AG09309 (cell line): ENCODE results near the gene SHC2.
"Not testable (repeated sequence)": the region's sequence is repeated elsewhere in the genome, so short reads cannot be mapped to it uniquely, and the experiment has no call there.

Experiments used
- DNase-seq: peaks from one replicate; pipeline ENCODE4 v3.0.0-alpha.2; 2010; ENCODE audit warnings: low read depth
- H3K4me3 ChIP-seq: 2 replicates; pipeline ENCODE4 v1.5.1; 2011; ENCODE audit warnings: mild to moderate bottlenecking, low read depth, low read length, moderate library complexity; ENCODE audit not compliant: control insufficient read depth
- TF ChIP-seq, protein P1 (sequence below): IDR thresholded peaks from 2 replicates; pipeline ENCODE4 v1.5.1; 2011; ENCODE audit warnings: mild to moderate bottlenecking, low read depth, low read length, inconsistent platforms; ENCODE audit not compliant: insufficient read depth, control insufficient read depth; ENCODE audit errors: missing control alignments

SHC2 gene

GRCh38 chr19:426725-427445 is 33.9 kb downstream of the SHC2 start:
- no peak overlapping the region for H3K4me3 ChIP-seq
- TF ChIP-seq, protein P1, sequence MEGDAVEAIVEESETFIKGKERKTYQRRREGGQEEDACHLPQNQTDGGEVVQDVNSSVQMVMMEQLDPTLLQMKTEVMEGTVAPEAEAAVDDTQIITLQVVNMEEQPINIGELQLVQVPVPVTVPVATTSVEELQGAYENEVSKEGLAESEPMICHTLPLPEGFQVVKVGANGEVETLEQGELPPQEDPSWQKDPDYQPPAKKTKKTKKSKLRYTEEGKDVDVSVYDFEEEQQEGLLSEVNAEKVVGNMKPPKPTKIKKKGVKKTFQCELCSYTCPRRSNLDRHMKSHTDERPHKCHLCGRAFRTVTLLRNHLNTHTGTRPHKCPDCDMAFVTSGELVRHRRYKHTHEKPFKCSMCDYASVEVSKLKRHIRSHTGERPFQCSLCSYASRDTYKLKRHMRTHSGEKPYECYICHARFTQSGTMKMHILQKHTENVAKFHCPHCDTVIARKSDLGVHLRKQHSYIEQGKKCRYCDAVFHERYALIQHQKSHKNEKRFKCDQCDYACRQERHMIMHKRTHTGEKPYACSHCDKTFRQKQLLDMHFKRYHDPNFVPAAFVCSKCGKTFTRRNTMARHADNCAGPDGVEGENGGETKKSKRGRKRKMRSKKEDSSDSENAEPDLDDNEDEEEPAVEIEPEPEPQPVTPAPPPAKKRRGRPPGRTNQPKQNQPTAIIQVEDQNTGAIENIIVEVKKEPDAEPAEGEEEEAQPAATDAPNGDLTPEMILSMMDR: no peak
- no peak for DNase-seq

GRCh38 chr19:425056-425455 is 35.8 kb downstream of the SHC2 start:
- TF ChIP-seq, protein P1: no peak
- no peak for DNase-seq
- H3K4me3 ChIP-seq: no peak overlapping the region

GRCh38 chr19:424546-424945 is 36.3 kb downstream of the SHC2 start:
- TF ChIP-seq, protein P1: no peak
- H3K4me3 ChIP-seq: no peak overlapping the region
- no peak for DNase-seq

DNA sequence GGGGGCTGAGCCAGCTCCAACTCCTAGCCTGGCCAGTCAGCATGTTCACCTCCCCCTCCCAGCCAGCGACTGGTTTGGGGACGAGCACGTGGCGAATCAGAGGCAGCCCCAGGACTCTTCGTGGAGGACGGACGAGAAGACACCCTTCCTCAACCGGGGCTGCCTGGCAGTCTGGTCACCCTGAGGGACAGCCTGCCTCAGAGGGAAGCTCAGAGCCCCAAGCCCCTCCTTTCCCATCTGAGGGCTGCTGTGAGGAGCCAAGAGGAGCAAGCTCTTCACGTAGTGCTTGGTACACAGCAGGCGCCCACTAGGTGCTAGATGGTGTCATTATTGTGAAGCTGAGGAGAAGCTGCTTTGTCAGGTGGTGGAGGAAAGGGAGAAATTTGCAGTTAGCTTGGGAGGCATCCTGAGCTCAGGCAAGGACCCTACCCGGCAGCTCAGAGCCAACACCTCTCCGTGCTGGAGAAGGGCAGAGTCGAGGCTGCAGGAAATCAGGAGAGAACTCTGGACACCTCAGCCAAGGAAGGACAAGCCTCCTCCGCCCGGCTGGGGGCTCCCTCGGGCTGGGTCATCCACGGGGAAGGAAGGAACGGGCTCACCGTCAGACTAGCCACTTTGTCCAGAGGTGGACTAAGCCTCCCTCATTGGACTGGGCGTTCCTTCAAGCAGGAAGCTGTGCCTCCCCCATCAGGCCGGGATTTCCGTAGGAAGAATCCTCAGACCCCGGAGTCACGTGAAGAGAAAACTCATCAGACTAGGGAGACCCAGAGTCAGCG is 37.0 kb downstream of the SHC2 start:
- TF ChIP-seq, protein P1: no peak
- DNase-seq: no peak
- H3K4me3 ChIP-seq: no peak overlapping the region

GRCh38 chr19:422917-423226 is 38.0 kb downstream of the SHC2 start:
- not testable (repeated sequence) for DNase-seq, H3K4me3 ChIP-seq

- DNase-seq: no peak
- TF ChIP-seq, protein P1: no peak
Observed at GRCh38 chr19:422213-422916, 38.5 kb downstream of the SHC2 start.

GRCh38 chr19:419721-420515 is 40.9 kb downstream of the SHC2 start:
- TF ChIP-seq, protein P1: no peak
- no peak for DNase-seq

More at GRCh38 chr19:422213-422916, 38.5 kb downstream of the SHC2 start:
- no peak overlapping the region for H3K4me3 ChIP-seq

More at GRCh38 chr19:419721-420515, 40.9 kb downstream of the SHC2 start:
- H3K4me3 ChIP-seq: no peak overlapping the region
